Chondrocyte (in vitro differentiated cells): ENCODE measurements around the gene MAP2K6. TPM values are rescaled to one million over a fixed set of nuclear protein-coding genes. Genes with fewer than 3 reads are reported as not detected.
A peak's percentile ranks its signal among the peaks of the same experiment; 100 is the strongest.

Experiments
- DNase-seq: peaks from one replicate; pipeline ENCODE4 v3.0.0; 2021; ENCODE audit warnings: mixed read lengths, low spot score
- H3K27ac Mint-ChIP-seq: one replicate; pipeline ENCODE4 v1.8.0; 2021; ENCODE audit warnings: mild to moderate bottlenecking, moderate library complexity, mixed read lengths; ENCODE audit not compliant: unreplicated experiment
- H3K27me3 Mint-ChIP-seq: 2 replicates; pipeline ENCODE4 v1.8.0; 2021; ENCODE audit warnings: low read depth, mixed read lengths
- H3K36me3 Mint-ChIP-seq: 2 replicates; pipeline ENCODE4 v1.8.0; 2021; ENCODE audit warnings: low read depth, mixed read lengths
- H3K4me1 Mint-ChIP-seq: 2 replicates; pipeline ENCODE4 v1.8.0; 2021; ENCODE audit warnings: low read depth, mild to moderate bottlenecking, mixed read lengths
- H3K4me3 Mint-ChIP-seq: one replicate; pipeline ENCODE4 v1.8.0; 2021; ENCODE audit warnings: mild to moderate bottlenecking, moderate library complexity, mixed read lengths; ENCODE audit not compliant: unreplicated experiment
- H3K9me3 Mint-ChIP-seq: 2 replicates; pipeline ENCODE4 v1.8.0; 2021; ENCODE audit warnings: low read depth, mixed read lengths
- CTCF ChIP-seq: fragments of 200-600 bp; sonication (generic); IDR thresholded peaks from 2 replicates; pipeline ENCODE4 v1.5.0; 2021; ENCODE audit warnings: antibody characterized with exemption, mild to moderate bottlenecking, moderate library complexity
- total RNA-seq: library from RNA; stranded (reverse); gene quantifications from 3 replicates; pipeline ENCODE4 v1.2.1, GENCODE V29; 2021

Gene MAP2K6
- total RNA-seq, 1 donor from 2014 or later, result 0.75 TPM

- Mint-ChIP-seq H3K27me3 (no peaks in the 10 kb centered on the region), H3K36me3 (no peaks in the 10 kb centered on the region), H3K9me3 (no peaks in the 10 kb centered on the region), H3K4me1 (peaks cover 11% of the 10 kb centered on the region), H3K4me3 (no peak overlapping the region), H3K27ac (no peak overlapping the region)
- TF ChIP-seq CTCF, result peak; percentile 53
- no peak for DNase-seq
These were observed 92.0 kb downstream of the MAP2K6 start for GRCh38 chr17:69506489-69506888.

GRCh38 chr17:69508814-69509213 lies 94.3 kb downstream of the MAP2K6 start:
- Mint-ChIP-seq H3K36me3 (no peaks in the 10 kb centered on the region), H3K9me3 (no peaks in the 10 kb centered on the region), H3K27ac (no peak overlapping the region), H3K4me1 (no peaks in the 10 kb centered on the region), H3K27me3 (no peaks in the 10 kb centered on the region), H3K4me3 (no peak overlapping the region)
- TF ChIP-seq CTCF, result no peak
- DNase-seq, result no peak

GRCh38 chr17:69511250-69511649 lies 96.8 kb downstream of the MAP2K6 start:
- Mint-ChIP-seq H3K4me3 (no peak overlapping the region), H3K27me3 (no peaks in the 10 kb centered on the region), H3K36me3 (no peaks in the 10 kb centered on the region), H3K9me3 (no peaks in the 10 kb centered on the region), H3K4me1 (no peaks in the 10 kb centered on the region), H3K27ac (no peak overlapping the region)
- no peak for TF ChIP-seq CTCF
- no peak for DNase-seq

- Mint-ChIP-seq H3K36me3 (no peaks in the 10 kb centered on the region), H3K4me1 (peaks cover 4% of the 10 kb centered on the region), H3K27ac (no peak overlapping the region), H3K4me3 (no peak overlapping the region), H3K27me3 (no peaks in the 10 kb centered on the region), H3K9me3 (no peaks in the 10 kb centered on the region)
- no peak for DNase-seq
- TF ChIP-seq CTCF, result no peak
These were observed 98.4 kb downstream of the MAP2K6 start for GRCh38 chr17:69512946-69513345.

- H3K36me3 Mint-ChIP-seq, result no peaks in the 10 kb centered on the region
- H3K4me1 Mint-ChIP-seq, result peaks cover 12% of the 10 kb centered on the region
- no peak overlapping the region for H3K4me3 Mint-ChIP-seq
- no peaks in the 10 kb centered on the region for H3K9me3 Mint-ChIP-seq
- H3K27me3 Mint-ChIP-seq, result no peaks in the 10 kb centered on the region
- TF ChIP-seq CTCF, result no peak
- H3K27ac Mint-ChIP-seq, result no peak overlapping the region
- no peak for DNase-seq
These were observed 101.7 kb downstream of the MAP2K6 start for GRCh38 chr17:69516225-69516624.
